ENCODE data around the gene PPAT.

DNA sequence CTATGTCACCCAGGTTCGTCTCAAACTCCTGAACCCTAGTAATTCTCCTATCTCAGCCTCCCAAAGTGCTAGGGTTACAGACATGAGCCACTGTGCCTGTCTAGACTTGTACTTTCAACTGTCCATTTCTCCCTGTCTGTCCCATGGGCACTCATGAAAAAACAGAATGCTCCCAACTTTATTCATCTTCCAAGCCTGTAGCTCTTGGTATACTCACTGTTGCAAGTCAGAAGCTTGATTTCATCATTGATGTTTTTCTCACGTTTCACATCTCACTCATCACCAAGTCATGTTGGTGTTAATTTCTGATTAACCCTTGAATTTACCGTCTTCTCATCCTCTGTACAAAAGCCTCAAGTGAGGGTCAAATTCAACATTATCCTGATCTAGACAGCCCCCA lies 24.7 kb upstream of the PPAT start:
- TF ChIP-seq REST (IDR thresholded peaks at IDR 0.05; ENCODE audit: insufficient read depth in 1 of 2, low read depth in 2 of 2, low read length in 2 of 2) (no peak), POLR2AphosphoS5 (IDR thresholded peaks at IDR 0.05; ENCODE audit: low read depth, low read length) (no peak)
